Measurements from ENCODE around the gene MNX1. TPM values are rescaled to one million over a fixed set of nuclear protein-coding genes. Genes with fewer than 3 reads are reported as not detected.

Gene MNX1
- not detected for total RNA-seq

GRCh38 chr7:157010588-157011332 lies at the start of gene MNX1:
TSS of gene MNX1 (minus strand) at chr7:157010663. CDS start at chr7:157010350, 313 bp downstream.

Other genes with a start within 250 kb of the MNX1 start
- 156 TPM for gene LMBR1, start 117.5 kb downstream of the MNX1 start, total RNA-seq
- 45.7 TPM for gene NOM1, start 61.0 kb downstream of the MNX1 start, total RNA-seq
- 153 TPM for gene UBE3C, start 128.3 kb upstream of the MNX1 start, total RNA-seq